HEK293T (cell line): ENCODE results near the gene FAM168A.

Experiments
- BHLHE40 ChIP-seq: fragments of 450-650 bp; IDR thresholded peaks from 2 replicates; pipeline ENCODE4 v1.6.1; 2016; ENCODE audit warnings: mild to moderate bottlenecking, moderate library complexity, borderline replicate concordance
- FOXA1 ChIP-seq: fragments of 450-650 bp; IDR thresholded peaks from 2 replicates; pipeline ENCODE4 v1.6.1; 2016; ENCODE audit warnings: mild to moderate bottlenecking
- HDGF ChIP-seq: fragments of 450-650 bp; IDR thresholded peaks from 2 replicates; pipeline ENCODE4 v1.6.1; 2017; ENCODE audit warnings: antibody characterized with exemption, borderline replicate concordance
- LEF1 ChIP-seq: fragments of 450-650 bp; IDR thresholded peaks from 2 replicates; pipeline ENCODE4 v1.6.1; 2017; ENCODE audit warnings: mild to moderate bottlenecking, borderline replicate concordance
- NFRKB ChIP-seq: fragments of 450-650 bp; IDR thresholded peaks from 2 replicates; pipeline ENCODE4 v1.6.1; 2016; ENCODE audit warnings: mild to moderate bottlenecking, moderate library complexity
- SP1 ChIP-seq: fragments of 450-650 bp; IDR thresholded peaks from 2 replicates; pipeline ENCODE4 v1.6.1; 2017
- SUZ12 ChIP-seq: fragments of 450-650 bp; IDR thresholded peaks from 2 replicates; pipeline ENCODE4 v1.6.1; 2016; ENCODE audit warnings: mild to moderate bottlenecking

DNA sequence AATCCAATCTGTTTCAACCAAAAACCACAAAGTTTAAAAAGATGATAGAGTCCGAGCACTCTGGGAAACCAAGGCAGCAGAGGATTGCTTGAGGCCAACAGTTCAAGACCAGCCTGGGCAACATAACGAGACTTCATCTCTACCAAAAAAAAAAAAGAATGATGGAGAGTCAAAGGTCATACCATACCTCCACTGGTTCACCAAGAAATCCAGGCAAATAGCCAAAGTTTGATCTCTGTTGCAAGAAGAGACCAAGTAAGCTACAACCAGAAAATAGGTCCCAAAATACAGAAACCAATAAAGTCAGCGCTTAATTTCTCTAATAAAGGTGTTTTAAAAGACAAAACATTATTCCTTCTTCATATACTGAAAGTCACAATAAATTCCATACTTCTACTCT lies 13.1 kb downstream of the FAM168A start:
- no peak for TF ChIP-seq SP1
- TF ChIP-seq BHLHE40: no peak
- TF ChIP-seq FOXA1: no peak
- TF ChIP-seq LEF1: no peak
- no peak for TF ChIP-seq HDGF
- TF ChIP-seq NFRKB: no peak
- no peak for TF ChIP-seq SUZ12
